Measurements from ENCODE around the gene SP9. TPM values are rescaled to one million over a fixed set of nuclear protein-coding genes. Genes with fewer than 3 reads are reported as not detected.

SP9 gene
- total and polyA plus RNA-seq, 9 of the 15 experiments (the other 6 are each of a cell fraction or from before 2014, with no cell fraction given), result 0.04 to 0.23 (median 0.11) TPM; not detected in 3

GRCh38 chr2:174332217-174332963, 2.4 kb upstream of the SP9 start:
- FAIRE-seq (no peak), ATAC-seq (peak; percentile 28), DNase-seq (ENCODE audit: extremely low read depth in 1 of 4, low spot score in 3 of 4) (peak; percentile 35 to 53 (median 41))
- ChIA-PET POLR2A (no interaction called here), CTCF (ENCODE audit: low intra/inter-chr PET ratio) (interaction anchor here (0.7 kb wide), 1 partner anchor 95 kb away, joined by 3 read pairs; no protein-coding TSS in a partner anchor)
- Histone ChIP-seq H3K79me2 (ENCODE audit: control insufficient read depth, insufficient read depth, low read length) (no peaks in the 10 kb centered on the region), H3K9me1 (ENCODE audit: control insufficient read depth, insufficient read depth, low read length) (no peaks in the 10 kb centered on the region), H4K20me1 (replicated peaks; ENCODE audit: control insufficient read depth, insufficient read depth, low read length) (peaks cover 8% of the 10 kb centered on the region; the same call in 1 of the 2 replicates), H3K9me3 (replicated peaks; ENCODE audit: control insufficient read depth, insufficient read depth, low read depth, low read length) (no peaks in the 10 kb centered on the region), H2AFZ (ENCODE audit: low read depth, low read length) (no peak overlapping the region), H3K27me3 (ENCODE audit: control insufficient read depth in 2 of 2, insufficient read depth in 2 of 2, low read length in 2 of 2) (peaks cover 54 to 63% of the 10 kb centered on the region in 2 experiments), H3K4me2 (ENCODE audit: insufficient read depth, low read length) (no peak overlapping the region), H3K4me1 (replicated peaks in 1 of 2; ENCODE audit: control insufficient read depth in 2 of 2, insufficient read depth in 2 of 2, low read length in 2 of 2) (peaks cover 13 to 29% of the 10 kb centered on the region in 2 experiments; a peak in 3 of 5 replicates), H3K4me3 (no peak overlapping the region), H3K27ac (ENCODE audit: extremely low read depth, low read depth, low read length) (no peak overlapping the region), H3K36me3 (ENCODE audit: control insufficient read depth, insufficient read depth, low read length) (no peaks in the 10 kb centered on the region), H3K9ac (ENCODE audit: insufficient read depth in 1 of 2, low read depth in 2 of 2, low read length in 2 of 2) (no peak overlapping the region)
- in situ Hi-C loops (cut with MboI), result no loop called here
- 5% methylated on average over 24 of the region's 31 CpGs for WGBS (ENCODE audit: insufficient coverage, low coverage, missing lambda C conversion rate)
- intact Hi-C loops (cut with micrococcal nuclease), result loop anchor here (10.0 kb wide), 1 partner anchor 368 kb away; the partner anchor contains the start of gene SP3
- no TSS peak for BruUV-seq (replicated peaks)
- TF ChIP-seq NBN (IDR thresholded peaks at IDR 0.05; ENCODE audit: low read depth), result no peak
- TF ChIP-seq CBX8 (IDR thresholded peaks at IDR 0.05; ENCODE audit: borderline replicate concordance, extremely low read depth, low read depth, low read length, poor library complexity, severe bottlenecking), result peak; percentile 97
- TF ChIP-seq NR1H2 (CRISPR knock-in tag; IDR thresholded peaks at IDR 0.05), result no peak
- peak in 1 of 2 experiments; percentile 53; a peak in 2 of 4 replicates for TF ChIP-seq RAD21 (CRISPR knock-in tag; conservative IDR thresholded peaks at IDR 0.05 in 1 of 2, IDR thresholded peaks at IDR 0.05 in 1 of 2)
- TF ChIP-seq PCBP1 (IDR thresholded peaks at IDR 0.05; ENCODE audit: low read depth, low read length, poor library complexity, severe bottlenecking), result no peak
- no peak for TF ChIP-seq SOX6 (IDR thresholded peaks at IDR 0.05)
- 0 out of 2 replicates have a peak, but pooled peaks have one; percentile 13 for TF ChIP-seq VEZF1 (CRISPR knock-in tag; IDR thresholded peaks at IDR 0.05)
- TF ChIP-seq CTCF (IDR thresholded peaks at IDR 0.05 in 2 of 3, conservative IDR thresholded peaks at IDR 0.05 in 1 of 3; ENCODE audit: insufficient read depth in 2 of 3, low read depth in 1 of 3, low read length in 3 of 3), result peak; percentile 28 to 37 (median 35); a peak in 3 of 6 replicates
- no peak for TF ChIP-seq CHD1 (IDR thresholded peaks at IDR 0.05; ENCODE audit: low read length)
- TF ChIP-seq UBTF (IDR thresholded peaks at IDR 0.05; ENCODE audit: borderline replicate concordance in 1 of 2, low read depth in 2 of 2, low read length in 2 of 2), result 0 out of 4 replicates have a peak, but pooled peaks of 1 of the 2 experiments have one; percentile 10
- TF ChIP-seq JUNB (CRISPR knock-in tag; conservative IDR thresholded peaks at IDR 0.05), result no peak
- no peak for TF ChIP-seq CHD4 (IDR thresholded peaks at IDR 0.05; ENCODE audit: insufficient read depth, insufficient replicate concordance, low read depth, low read length, poor library complexity, severe bottlenecking)
- TF ChIP-seq SUPT5H (IDR thresholded peaks at IDR 0.05), result no peak
- no peak for TF ChIP-seq ZNF146 (CRISPR knock-in tag; IDR thresholded peaks at IDR 0.05; ENCODE audit: unreplicated experiment)
